ENCODE measurements around the gene ORAI3.

The ORAI3 gene

DNA sequence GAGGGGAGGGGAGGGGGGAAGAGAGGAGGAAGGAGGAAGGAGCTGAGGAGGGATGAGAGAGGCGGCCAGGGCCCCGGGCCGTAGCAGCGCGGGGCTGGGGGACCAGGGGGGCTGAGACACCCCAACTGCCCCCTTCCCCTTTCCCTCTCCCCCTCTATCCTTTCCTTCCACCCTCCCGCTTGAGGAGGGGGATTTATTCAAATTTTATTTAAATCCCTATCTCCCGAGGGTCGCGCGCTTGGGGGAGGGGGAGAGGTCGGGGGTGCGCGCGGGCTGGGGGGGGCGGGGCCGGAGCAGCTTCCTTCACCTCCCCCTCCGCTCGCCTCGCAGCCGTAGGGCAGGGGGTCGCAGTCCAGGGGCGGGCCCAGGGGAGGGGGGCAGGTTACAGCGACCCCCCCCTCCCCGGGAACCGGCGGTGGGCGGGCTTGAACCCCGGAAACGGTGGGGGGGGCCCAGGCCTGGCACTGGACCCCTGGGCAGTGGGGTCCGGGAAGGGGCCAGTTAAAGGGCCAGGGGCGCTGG is 25.3 kb upstream of the ORAI3 start, which contains the start of gene FBXL19:
Gene FBXL19, plus strand, starts transcription at position 19 of the 522 bp plus-strand sequence. CDS start 2,183 bp downstream, outside the sequence.
- TF ChIP-seq, protein P1, sequence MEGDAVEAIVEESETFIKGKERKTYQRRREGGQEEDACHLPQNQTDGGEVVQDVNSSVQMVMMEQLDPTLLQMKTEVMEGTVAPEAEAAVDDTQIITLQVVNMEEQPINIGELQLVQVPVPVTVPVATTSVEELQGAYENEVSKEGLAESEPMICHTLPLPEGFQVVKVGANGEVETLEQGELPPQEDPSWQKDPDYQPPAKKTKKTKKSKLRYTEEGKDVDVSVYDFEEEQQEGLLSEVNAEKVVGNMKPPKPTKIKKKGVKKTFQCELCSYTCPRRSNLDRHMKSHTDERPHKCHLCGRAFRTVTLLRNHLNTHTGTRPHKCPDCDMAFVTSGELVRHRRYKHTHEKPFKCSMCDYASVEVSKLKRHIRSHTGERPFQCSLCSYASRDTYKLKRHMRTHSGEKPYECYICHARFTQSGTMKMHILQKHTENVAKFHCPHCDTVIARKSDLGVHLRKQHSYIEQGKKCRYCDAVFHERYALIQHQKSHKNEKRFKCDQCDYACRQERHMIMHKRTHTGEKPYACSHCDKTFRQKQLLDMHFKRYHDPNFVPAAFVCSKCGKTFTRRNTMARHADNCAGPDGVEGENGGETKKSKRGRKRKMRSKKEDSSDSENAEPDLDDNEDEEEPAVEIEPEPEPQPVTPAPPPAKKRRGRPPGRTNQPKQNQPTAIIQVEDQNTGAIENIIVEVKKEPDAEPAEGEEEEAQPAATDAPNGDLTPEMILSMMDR (IDR thresholded peaks at IDR 0.05; ENCODE audit: low read length, missing control alignments) = no peak
- DNase-seq (ENCODE audit: low read depth) = no peak
- peak within 1 kb of the TSS; percentile 69 for H3K4me3 ChIP-seq (replicated peaks; ENCODE audit: low read depth, low read length)

DNA sequence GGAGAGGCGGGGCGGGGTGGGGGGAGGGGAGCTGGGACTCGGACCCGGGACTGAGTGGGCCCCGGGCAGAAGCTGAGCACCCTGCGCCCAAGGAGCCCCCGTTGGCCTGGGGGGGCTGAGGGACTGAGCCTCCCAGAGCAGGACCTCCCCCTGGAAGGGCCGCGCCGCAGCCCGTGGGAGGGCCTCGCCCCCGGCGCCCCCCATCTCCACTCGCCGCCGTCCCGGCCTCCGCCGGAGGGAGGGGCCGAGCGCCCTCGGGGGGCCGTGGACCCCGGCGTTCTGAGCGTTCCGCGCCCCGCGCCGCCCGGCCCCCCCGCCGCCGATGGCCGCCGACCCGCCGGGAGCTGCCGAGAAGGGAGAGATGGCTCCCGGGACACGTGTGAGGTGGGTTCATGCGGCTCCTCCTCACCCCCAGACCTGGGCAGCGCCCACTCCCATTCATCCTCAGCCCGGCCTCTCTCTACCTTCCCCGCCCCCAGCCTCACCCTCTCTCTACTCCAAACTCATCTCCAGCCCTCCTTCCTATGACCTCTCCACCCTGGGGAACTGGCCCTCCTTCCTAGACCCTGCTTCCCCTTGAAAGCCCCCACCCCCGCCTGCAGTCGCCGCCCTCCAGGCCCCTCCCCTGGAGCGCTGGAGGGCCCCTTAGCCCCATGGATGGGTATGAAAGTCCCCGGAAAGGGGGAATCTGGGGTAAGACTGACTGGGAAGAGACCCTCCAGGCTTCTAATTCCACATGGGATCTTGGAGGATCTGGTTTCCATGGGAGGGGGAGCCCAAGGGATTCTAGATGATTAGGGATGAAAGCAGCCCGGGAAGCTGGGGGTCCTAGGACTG is 24.6 kb upstream of the ORAI3 start:
- DNase-seq (ENCODE audit: low read depth) = no peak
- peak overlapping the region; percentile 69 for H3K4me3 ChIP-seq (replicated peaks; ENCODE audit: low read depth, low read length)
- TF ChIP-seq, protein P1 (IDR thresholded peaks at IDR 0.05; ENCODE audit: low read length, missing control alignments) = no peak

DNA sequence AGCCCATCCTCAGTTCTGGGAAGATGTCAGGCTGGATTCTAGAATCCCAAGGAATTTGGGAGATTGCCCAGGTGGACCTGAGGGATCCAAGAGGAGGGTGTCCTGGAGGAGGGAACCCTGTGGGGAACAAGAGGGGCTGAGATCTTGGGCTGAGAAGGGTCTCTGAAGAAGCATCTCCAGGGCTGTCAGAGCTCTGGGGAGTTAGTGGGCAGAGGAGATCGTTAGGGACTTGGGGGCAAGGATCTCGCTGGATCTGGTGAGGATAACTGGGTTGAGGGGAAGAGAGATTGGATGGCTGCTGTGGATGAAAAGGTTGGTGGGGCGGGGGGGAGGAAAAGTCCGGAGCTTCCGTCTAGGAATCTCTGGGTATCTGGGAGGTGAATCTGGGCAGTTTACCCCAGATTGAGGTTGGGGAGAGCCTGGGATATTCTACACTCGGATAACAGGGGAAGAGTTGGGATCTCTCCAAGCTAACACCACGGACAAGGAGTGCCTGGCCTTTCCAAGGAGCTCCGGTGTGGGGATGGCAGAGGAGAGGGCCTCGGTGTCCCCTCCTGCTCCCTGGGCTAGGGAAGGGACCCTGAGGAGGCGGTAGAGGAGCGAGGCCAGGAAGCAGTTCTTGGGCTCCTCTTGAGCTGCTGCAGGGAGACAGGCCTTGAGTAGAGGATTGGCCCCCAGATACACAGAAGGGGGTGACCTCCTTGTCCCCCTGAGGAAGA is 23.8 kb upstream of the ORAI3 start:
- peak overlapping the region; percentile 69 for H3K4me3 ChIP-seq (replicated peaks; ENCODE audit: low read depth, low read length)
- TF ChIP-seq, protein P1 (IDR thresholded peaks at IDR 0.05; ENCODE audit: low read length, missing control alignments) = no peak
- no peak for DNase-seq (ENCODE audit: low read depth)

DNA sequence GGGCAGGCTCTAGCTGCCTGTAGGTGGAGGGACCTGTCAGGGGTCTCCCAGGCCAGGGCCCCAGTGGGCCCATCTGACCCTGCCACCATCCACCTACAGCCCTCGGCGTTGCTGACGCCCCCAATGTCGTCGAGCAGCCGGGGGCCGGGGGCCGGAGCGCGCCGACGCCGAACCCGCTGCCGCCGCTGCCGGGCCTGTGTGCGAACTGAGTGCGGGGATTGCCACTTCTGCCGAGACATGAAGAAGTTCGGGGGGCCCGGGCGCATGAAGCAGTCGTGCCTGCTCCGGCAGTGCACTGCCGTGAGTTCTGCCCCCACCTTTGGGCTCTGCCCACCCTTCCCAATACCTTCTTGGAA is 23.3 kb upstream of the ORAI3 start:
- TF ChIP-seq, protein P1 (IDR thresholded peaks at IDR 0.05; ENCODE audit: low read length, missing control alignments) = no peak
- no peak for DNase-seq (ENCODE audit: low read depth)
- H3K4me3 ChIP-seq (replicated peaks; ENCODE audit: low read depth, low read length) = peak overlapping the region; percentile 69

DNA sequence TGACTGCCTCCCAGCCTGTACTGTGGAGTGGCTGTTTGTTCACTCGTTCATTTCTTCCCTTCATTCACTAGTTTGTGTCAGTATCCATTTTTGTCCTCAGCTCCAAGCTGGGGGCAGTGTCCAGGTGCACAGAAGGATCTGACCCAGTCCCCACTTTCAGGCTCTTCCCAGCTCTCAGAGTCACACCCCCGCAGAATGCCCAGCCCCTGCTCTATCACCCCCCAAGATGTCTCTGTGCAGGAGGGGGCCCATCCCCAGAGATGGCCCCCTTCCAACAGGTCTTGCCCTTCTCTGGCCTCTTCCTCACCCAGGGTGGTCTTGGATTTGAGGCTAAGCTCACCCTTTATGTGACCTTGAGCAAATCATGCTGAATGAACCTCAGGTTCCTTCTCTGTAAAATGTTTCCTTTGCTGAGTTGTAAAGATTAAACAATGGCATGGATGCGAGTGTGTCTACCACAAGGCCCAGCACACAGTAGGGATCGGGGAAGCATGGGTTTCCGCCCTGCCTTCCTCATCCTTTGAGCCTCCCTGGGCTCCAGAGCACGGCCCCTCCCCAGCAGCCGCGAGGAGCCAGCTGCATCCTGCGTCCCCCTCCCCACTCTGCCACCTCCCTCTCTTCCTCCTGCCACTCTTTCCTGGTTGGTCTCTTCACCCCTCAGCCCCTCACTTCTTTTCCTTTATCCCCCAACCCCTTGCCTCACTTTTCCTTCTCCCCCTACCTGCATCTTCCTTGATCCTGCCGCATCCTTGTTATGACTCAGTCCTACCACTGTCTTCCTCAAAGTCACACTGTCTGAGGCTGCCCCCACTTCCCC is 22.7 kb upstream of the ORAI3 start:
- TF ChIP-seq, protein P1 (IDR thresholded peaks at IDR 0.05; ENCODE audit: low read length, missing control alignments) = no peak

DNA sequence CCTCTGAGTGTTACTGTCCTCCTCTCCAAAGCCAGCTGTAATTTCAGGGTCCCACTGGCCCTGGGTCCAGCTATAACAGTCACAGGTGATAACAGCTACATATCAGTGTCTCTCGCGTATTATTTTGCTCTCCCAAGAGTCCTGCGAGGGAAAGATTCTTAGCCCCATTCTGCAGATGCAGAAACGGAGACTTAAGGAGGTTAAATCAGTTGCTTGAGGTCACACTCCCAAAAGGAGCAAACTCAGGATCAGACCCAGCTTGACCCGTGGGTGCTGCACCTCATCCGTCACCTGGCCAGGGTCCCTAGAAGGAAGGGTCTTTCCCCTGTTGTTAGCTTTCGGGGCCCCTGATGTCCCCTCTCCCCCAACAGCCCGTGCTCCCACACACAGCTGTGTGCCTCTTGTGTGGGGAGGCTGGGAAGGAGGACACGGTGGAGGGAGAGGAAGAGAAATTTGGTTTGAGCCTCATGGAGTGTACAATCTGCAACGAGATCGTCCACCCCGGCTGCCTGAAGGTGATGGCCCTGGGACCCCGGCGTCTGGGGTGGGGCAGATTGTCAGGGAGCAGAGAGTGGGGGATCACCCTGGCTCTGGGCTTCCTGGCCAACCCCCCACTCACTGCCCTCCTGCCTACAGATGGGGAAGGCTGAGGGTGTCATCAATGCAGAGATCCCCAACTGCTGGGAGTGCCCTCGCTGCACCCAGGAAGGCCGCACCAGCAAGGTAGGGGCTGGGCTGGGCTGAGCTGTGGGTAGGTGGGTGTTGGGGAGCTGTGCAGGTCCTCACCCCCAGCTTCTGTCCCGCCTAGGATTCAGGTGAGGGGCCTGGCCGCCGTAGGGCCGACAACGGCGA is 21.7 kb upstream of the ORAI3 start:
- no peak overlapping the region for H3K4me3 ChIP-seq (replicated peaks; ENCODE audit: low read depth, low read length)
- TF ChIP-seq, protein P1 (IDR thresholded peaks at IDR 0.05; ENCODE audit: low read length, missing control alignments) = no peak
- no peak for DNase-seq (ENCODE audit: low read depth)

More for the DNA sequence above, 22.7 kb upstream of the ORAI3 start:
- DNase-seq (ENCODE audit: low read depth) = no peak
- no peak overlapping the region for H3K4me3 ChIP-seq (replicated peaks; ENCODE audit: low read depth, low read length)
